Transverse colon (tissue), 4 donors: ENCODE measurements around the gene JAG1. TPM values are rescaled to one million over a fixed set of nuclear protein-coding genes. Genes with fewer than 3 reads are reported as not detected.

ENCODE experiments used
- DNase-seq: peaks from one replicate; pipeline ENCODE4 v3.0.0-alpha.2; 2019
- H3K27ac ChIP-seq, 4 donors: fragments of 200-600 bp; sonication (generic); 2 replicates each; pipeline ENCODE4 v1.5.1; 2016 to 2018; ENCODE audit warnings: inconsistent platforms in 4 of 4
- H3K27me3 ChIP-seq: fragments of 200-600 bp; sonication (generic); 2 replicates; pipeline ENCODE4 v1.5.1; 2017; ENCODE audit warnings: inconsistent platforms
- H3K36me3 ChIP-seq, 4 donors: fragments of 200-600 bp; sonication (generic); 2 replicates each; pipeline ENCODE4 v1.5.1; 2017 to 2019; ENCODE audit warnings: inconsistent platforms in 4 of 4
- H3K4me1 ChIP-seq, 4 donors: fragments of 200-600 bp; sonication (generic); 2 replicates each; pipeline ENCODE4 v1.5.1; 2017 to 2020; ENCODE audit warnings: inconsistent platforms in 4 of 4
- H3K4me3 ChIP-seq, 4 donors: fragments of 200-600 bp; sonication (generic); 1 replicate in 1 of 4; 2 replicates in 3 of 4; pipeline versions ENCODE4 v1.5.1 to v1.6.1; 2017 to 2019; ENCODE audit warnings: inconsistent platforms in 4 of 4
- H3K9me3 ChIP-seq, 2 donors: fragments of 200-600 bp; sonication (generic); 2 replicates each; pipeline ENCODE4 v1.5.1; 2017 to 2019; ENCODE audit warnings: inconsistent platforms in 2 of 2
- CTCF ChIP-seq, 5 experiments: fragments of 200-600 bp in 3 of 5; fragments of 450-650 bp in 2 of 5; sonication (generic) in 3 of 5; IDR thresholded peaks; 1 replicate in 2 of 5; 2 replicates in 3 of 5; pipeline ENCODE4 v1.5.1; 2016 to 2017; ENCODE audit warnings: antibody characterized with exemption in 5 of 5, inconsistent platforms in 3 of 5, mild to moderate bottlenecking in 2 of 5, moderate library complexity in 1 of 5
- EP300 ChIP-seq: sonication (generic); formaldehyde crosslinking; IDR thresholded peaks from one replicate; pipeline ENCODE4 v1.6.1; 2017; ENCODE audit warnings: antibody characterized with exemption, low read depth
- POLR2A ChIP-seq: fragments of 450-650 bp; IDR thresholded peaks from one replicate; pipeline ENCODE4 v1.6.1; 2016; ENCODE audit warnings: antibody characterized with exemption, mild to moderate bottlenecking, moderate library complexity
- POLR2AphosphoS5 ChIP-seq, 3 donors: sonication (generic); formaldehyde crosslinking; IDR thresholded peaks; one replicate each; pipeline ENCODE4 v1.6.1; 2016; ENCODE audit warnings: antibody characterized with exemption in 3 of 3
- WGBS, 2 donors: methylation state at CpG; one replicate each; pipeline ENCODE4 v1.1.5; 2018; ENCODE audit warnings: low coverage in 1 of 2; 5-methylcytosine and 5-hydroxymethylcytosine counted together
- in situ Hi-C, 4 donors: fragments of 200-750 bp; cut with MboI; loops; one replicate each; pipeline versions ENCODE4 v1.15.0 to v1.15.1; 2017; ENCODE audit warnings: low sequenced_read_pairs in 3 of 4, low pct_ligation_motif_present in 1 of 4, low pct_unique_long_range_greater_than_20kb in 1 of 4
- intact Hi-C: fragments of 100-400 bp; cut with DNase I; formaldehyde crosslinking; loops from one replicate; pipeline ENCODE4 v1.15.1; 2023; ENCODE audit warnings: low total_unique reads
- total RNA-seq, 4 donors: library from RNA; depleted of rRNA; stranded (reverse); fragments of >200 nt; gene quantifications; one replicate each; pipeline ENCODE4 v1.1.0, GENCODE V29; 2016

Gene JAG1
- total RNA-seq, 4 donors from 2014 or later: 75.0 to 117 (median 109) TPM

DNA sequence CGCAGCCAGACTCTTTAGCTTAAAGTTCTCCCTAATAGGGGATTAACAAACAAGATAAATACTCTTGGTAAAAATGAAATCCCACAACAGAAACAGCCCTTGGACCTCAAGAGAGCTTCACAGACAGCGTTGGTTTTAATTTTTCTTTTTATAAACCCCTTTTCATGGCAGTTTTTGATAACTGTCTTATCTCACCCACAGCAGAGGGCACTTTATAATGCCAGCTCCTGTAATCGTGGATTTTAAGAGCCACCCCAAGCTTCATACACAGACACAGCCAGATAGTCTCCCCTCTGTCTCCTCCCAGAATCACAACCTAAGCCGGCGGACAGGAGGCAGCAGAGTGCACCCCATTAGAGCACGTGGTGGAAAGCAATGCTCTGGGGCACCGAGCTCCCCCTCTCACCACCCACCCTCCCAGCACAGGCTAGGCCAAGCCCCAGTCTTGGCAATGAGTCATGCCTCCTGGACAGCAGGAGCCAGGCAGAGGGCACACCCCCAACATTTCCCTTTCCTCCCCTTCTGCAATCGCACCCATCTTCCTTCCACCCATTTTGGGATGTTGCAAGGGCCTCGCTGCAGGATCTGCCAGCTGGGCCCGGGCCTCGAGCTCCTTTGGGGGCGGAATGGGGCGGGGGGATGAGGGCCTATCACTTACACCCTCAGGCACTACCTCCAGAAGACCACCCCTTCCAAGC, 2.4 kb downstream of the JAG1 start:
- Histone ChIP-seq H3K27me3 (no peaks in the 10 kb centered on the region), H3K4me3 (peak overlapping the region; percentile 94 to 97 (median 96)), H3K27ac (peak overlapping the region; percentile 100), H3K36me3 (peaks cover 0 to 12% (median 3%) of the 10 kb centered on the region in 4 donors), H3K4me1 (peaks cover 8 to 48% (median 39%) of the 10 kb centered on the region in 4 donors), H3K9me3 (no peaks in the 10 kb centered on the region)
- 4% methylated on average over 13 of the region's 13 CpGs; no CpG with 5 or more reads in 1 of the 2 donors for WGBS, 2 donors
- TF ChIP-seq CTCF (IDR thresholded peaks at IDR 0.05) (peak; percentile 46 to 72 (median 49)), POLR2A (no peak), POLR2AphosphoS5 (IDR thresholded peaks at IDR 0.05) (peak; percentile 58 to 71 (median 65)), EP300 (no peak)
- DNase-seq: peak; percentile 83
- in situ Hi-C loops (loop anchor here in 1 of 4 donors (10.0 to 25.0 kb wide), 2 partner anchors 209 to 533 kb away; no protein-coding TSS in a partner anchor), intact Hi-C loops (loop anchor here (10.0 kb wide), 1 partner anchor 603 kb away; no protein-coding TSS in a partner anchor)

DNA sequence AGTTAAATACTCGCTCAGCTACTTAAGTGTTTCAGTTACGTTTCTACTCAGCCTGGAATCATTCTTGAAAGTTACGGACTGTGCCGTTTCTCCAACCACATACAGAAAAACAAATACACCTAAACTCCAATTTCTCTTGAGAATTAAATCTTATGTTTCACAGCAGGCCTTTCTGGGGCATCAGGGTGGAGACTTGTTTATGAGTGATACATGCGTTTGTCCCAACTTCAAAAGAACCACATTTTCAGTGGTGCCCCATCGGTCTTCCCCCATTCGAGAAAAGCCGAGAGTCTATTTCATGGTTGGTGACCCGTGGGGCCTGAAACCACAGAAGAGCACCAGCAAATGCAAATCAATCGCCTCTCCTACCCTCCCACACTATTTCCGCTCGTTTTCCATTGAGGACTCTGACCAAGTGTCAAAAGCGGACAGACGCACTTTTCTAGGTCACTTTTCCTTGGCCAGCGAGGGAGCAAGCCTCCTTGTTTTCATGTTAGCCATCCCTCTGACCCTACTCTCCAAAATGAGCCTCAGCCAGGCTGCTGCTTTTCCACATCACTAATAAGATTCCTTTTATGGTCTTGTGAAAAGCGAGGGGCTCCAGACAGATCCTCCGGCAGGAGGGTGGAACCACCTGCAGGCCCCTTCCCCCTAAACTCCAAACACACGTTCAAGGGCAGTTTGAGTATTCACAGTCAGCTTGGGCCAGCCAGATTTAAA, 3.1 kb downstream of the JAG1 start:
- H3K27me3 ChIP-seq: no peaks in the 10 kb centered on the region
- in situ Hi-C loops: loop anchor here in 1 of 4 donors (10.0 to 25.0 kb wide), 2 partner anchors 208 to 534 kb away; no protein-coding TSS in a partner anchor
- WGBS, 2 donors: 22 to 39% methylated on average over 15 to 18 of the region's 18 CpGs
- TF ChIP-seq CTCF (IDR thresholded peaks at IDR 0.05) (no peak), POLR2AphosphoS5 (IDR thresholded peaks at IDR 0.05) (peak in 1 of 3 donors; percentile 26), POLR2A (no peak)
- no peak for DNase-seq
- no peaks in the 10 kb centered on the region for H3K9me3 ChIP-seq
- H3K4me3 ChIP-seq: peak overlapping the region; percentile 94 to 97 (median 96)
- H3K27ac ChIP-seq: peak overlapping the region; percentile 100
- intact Hi-C loops: loop anchor here (10.0 kb wide), 1 partner anchor 604 kb away; no protein-coding TSS in a partner anchor
- H3K36me3 ChIP-seq: peaks cover 0 to 12% (median 3%) of the 10 kb centered on the region in 4 donors
- H3K4me1 ChIP-seq: peaks cover 11 to 54% (median 46%) of the 10 kb centered on the region in 4 donors

DNA sequence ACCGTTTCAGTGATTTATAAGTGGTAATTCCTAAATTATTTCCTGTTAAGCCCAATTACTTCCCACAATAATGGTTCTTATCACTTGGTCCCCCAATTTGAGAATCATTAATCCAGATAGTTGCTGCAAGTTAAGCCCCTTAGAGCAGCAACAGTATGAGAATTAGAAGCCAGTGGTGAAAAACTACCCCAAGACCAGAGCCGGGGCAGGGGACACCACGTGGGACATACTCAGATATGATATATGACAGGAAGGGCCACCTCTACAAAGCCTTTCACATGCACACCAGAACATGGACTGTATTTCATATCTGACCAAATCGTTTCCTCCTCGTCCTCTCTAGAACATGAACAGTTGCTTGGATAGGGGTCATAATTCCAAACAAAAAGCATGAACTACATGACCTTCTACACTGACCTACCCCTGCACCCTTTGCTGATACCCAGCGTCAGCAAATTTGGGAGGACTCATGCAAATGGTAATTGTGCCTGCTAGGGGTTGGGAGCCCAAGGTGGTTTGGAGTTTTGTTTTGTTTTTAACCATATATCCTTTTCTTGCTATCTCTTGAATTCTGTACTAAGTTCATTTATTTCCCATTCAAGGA, 3.9 kb downstream of the JAG1 start:
- Histone ChIP-seq H3K4me1 (peaks cover 10 to 54% (median 48%) of the 10 kb centered on the region in 4 donors), H3K27me3 (no peaks in the 10 kb centered on the region), H3K9me3 (no peaks in the 10 kb centered on the region), H3K27ac (peak overlapping the region; percentile 100), H3K4me3 (peak overlapping the region in 2 of 4 donors; percentile 96 to 97), H3K36me3 (peaks cover 0 to 12% (median 3%) of the 10 kb centered on the region in 4 donors)
- in situ Hi-C loops: loop anchor here in 1 of 4 donors (10.0 to 25.0 kb wide), 2 partner anchors 208 to 535 kb away; no protein-coding TSS in a partner anchor
- no peak for DNase-seq
- intact Hi-C loops: loop anchor here (10.0 kb wide), 1 partner anchor 605 kb away; no protein-coding TSS in a partner anchor
- WGBS, 2 donors: 45% methylated on average over 6 of the region's 6 CpGs; no CpG with 5 or more reads in 1 of the 2 donors
- TF ChIP-seq EP300 (no peak), CTCF (IDR thresholded peaks at IDR 0.05) (no peak), POLR2A (no peak), POLR2AphosphoS5 (IDR thresholded peaks at IDR 0.05) (no peak)
